H1 (cell line): Measurements from ENCODE around the gene LRRC2. TPM values are rescaled to one million over a fixed set of nuclear protein-coding genes. Genes with fewer than 3 reads are reported as not detected.

Source experiments
- ASH2L ChIP-seq: fragments of 200-600, 300-600 bp; sonication (generic); IDR thresholded peaks from one replicate; pipeline ENCODE4 v1.7.1; 2017; ENCODE audit warnings: low read length
- polyA plus RNA-seq, 7 experiments: library from polyadenylated mRNA; depleted of rRNA in 3 of 7; stranded (reverse) in 5 of 7; unstranded in 2 of 7; fragments of >200 nt in 5 of 7; fragments of 200-250 nt in 2 of 7; gene quantifications; 1 replicate in 5 of 7; 2 replicates in 1 of 7; 4 replicates in 1 of 7; pipeline versions ENCODE4 v1.2.1 to v1.2.3, GENCODE V29; 2011 to 2013; ENCODE audit warnings: missing spikeins in 2 of 7, mixed read lengths in 2 of 7
- total RNA-seq: library from RNA; stranded (reverse); fragmentation: NEBNext Ultra II Directional; extraction: Animal tissue kit (Norgen Biotek cat#: 25700); gene quantifications from 2 replicates; pipeline ENCODE4 v1.2.1, GENCODE V29; 2021

Gene LRRC2
- total and polyA plus RNA-seq, 2 of the 8 experiments (the other 6 are each of a cell fraction or from before 2014, with no cell fraction given), result 1.4 to 6.4 TPM

DNA sequence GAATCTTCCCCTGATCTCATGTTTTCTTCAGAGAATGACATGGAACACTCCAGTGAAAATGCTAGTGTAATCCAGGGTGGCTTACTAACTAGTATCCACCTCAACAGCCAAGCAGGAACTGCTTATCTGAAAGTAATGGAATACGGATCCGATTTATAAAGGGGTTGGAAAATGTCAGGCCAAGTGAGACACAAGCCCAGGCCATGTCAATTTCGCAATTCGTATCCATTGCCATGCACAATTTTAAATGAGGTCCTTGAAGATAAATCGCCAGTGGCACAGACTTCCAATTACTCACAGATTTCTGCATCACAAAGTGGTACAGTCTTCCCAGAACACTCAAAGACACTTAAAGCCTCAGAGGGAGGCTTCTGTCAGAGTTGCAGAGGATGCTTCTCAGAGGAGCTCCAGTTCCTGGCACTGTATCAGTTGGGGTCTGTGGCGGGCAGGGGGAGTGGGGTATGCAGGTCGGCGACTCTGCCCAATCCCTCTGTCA is 29.8 kb upstream of the LRRC2 start (continued):
- TF ChIP-seq ASH2L, result no peak
